HUDEP-2 (cell line): ENCODE results near the gene ID3.
A peak's percentile ranks its signal among the peaks of the same experiment; 100 is the strongest.

Experiments
- DNase-seq, 76 experiments: peaks; one replicate each; lab custom pipeline; 2025; ENCODE audit not compliant: unreplicated experiment in 76 of 76; lab: John Stamatoyannopoulos, UW

Gene ID3

DNA sequence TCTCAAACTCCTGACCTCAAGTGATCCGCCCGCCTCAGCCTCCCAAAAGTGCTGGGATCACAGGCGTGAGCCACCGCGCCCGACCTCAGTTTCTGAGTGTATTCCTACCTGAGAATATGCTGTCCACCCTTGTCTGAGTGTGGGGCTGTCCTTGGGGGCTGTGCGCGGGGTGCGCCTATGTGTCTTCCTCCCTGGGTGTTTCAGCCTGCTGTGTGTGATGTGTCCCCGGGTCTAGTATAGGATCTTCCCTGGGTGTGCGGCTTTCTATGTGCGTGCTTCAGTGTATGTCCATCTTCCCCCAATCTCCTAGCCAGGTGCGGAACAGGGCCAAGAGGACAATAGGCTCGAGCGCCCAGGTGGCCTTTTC, 8.3 kb upstream of the ID3 start:
- no peak for DNase-seq

GRCh38 chr1:23566304-23566703, 7.0 kb upstream of the ID3 start:
- no peak for DNase-seq

DNA sequence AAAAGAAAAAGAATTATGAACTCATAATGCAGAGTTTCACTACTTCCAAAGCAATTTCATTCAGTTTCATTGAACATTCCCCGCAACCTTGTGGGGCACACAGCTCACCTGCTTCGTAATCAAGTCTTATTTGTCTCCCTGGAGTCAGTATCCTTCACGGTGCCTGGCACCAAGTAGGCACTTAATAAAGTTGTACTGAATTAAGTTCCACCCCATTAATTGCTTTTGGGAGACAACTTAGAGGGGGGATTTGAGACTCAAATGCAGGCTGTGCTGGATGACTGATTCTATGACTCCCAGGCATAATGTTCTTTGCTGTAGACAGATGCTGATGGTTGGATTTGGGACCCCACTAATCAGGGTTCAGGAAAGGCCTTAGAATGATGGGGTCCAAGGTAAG, 6.5 kb upstream of the ID3 start:
- no peak for DNase-seq

DNA sequence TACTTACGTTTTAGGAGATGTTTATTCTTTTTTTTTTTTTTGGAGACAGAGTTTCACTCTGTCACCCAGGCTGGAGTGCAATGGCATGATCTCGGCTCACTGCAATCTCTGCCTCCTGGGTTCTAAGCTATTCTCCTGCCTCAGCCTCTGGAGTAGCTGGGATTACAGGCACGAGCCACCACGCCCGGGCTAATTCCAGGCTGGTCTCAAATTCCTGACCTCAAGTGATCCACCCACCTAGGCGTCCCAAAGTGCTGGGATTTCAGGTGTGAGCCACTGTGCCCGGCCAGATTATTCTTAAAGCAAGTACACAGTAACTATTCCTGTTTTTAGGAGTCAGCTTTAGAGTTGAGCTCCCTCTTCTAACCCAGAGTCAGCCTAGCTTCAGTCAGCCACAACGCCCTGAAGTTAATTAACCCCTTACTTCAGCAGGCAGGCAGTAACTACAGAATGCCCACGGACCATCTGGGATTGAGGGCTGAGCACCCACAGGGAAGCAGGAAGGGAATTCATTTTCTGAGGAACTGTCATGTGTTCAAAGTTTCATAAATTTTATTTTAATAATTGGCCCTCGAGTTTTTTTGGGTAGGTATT, 5.3 kb upstream of the ID3 start:
- no peak for DNase-seq

DNA sequence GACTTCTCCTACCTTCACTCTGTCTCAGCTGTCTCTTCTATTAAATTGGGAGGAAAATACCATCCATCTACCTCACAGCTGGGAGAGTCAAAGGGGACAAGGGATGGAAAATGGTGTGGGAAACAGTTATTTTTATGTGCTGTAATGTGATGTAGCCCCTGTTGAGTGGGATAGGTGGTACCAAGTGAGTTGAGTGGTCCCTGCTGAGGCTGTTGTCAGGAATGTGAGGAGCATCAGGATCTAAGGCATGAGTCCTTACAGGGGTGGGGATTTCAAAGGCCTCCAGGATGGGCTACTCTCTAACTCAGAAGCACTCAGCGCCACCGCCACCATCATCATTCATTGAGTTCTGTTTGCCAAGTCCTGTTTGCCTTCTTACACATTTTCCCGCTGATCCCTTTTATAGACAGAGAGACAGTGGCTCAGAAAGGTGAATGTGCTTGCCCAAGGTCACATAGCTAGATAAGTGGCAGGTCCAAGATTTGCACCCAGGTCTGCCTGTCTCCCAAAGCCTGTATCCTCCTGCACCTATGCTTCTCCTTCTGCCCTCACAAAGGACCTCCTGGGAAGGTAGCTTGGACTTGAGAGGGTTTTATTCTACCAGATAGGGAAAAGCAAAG, 4.6 kb upstream of the ID3 start:
- DNase-seq: no peak

- DNase-seq: no peak
Observed at GRCh38 chr1:23563003-23563402, 3.7 kb upstream of the ID3 start.

- peak in 27 of 76 experiments; percentile 6 to 40 (median 18) for DNase-seq
Observed at GRCh38 chr1:23562137-23562876, 3.0 kb upstream of the ID3 start.

- no peak for DNase-seq
Observed at GRCh38 chr1:23561813-23562100, 2.5 kb upstream of the ID3 start.

- no peak for DNase-seq
Observed at GRCh38 chr1:23561076-23561812, 1.9 kb upstream of the ID3 start.

DNA sequence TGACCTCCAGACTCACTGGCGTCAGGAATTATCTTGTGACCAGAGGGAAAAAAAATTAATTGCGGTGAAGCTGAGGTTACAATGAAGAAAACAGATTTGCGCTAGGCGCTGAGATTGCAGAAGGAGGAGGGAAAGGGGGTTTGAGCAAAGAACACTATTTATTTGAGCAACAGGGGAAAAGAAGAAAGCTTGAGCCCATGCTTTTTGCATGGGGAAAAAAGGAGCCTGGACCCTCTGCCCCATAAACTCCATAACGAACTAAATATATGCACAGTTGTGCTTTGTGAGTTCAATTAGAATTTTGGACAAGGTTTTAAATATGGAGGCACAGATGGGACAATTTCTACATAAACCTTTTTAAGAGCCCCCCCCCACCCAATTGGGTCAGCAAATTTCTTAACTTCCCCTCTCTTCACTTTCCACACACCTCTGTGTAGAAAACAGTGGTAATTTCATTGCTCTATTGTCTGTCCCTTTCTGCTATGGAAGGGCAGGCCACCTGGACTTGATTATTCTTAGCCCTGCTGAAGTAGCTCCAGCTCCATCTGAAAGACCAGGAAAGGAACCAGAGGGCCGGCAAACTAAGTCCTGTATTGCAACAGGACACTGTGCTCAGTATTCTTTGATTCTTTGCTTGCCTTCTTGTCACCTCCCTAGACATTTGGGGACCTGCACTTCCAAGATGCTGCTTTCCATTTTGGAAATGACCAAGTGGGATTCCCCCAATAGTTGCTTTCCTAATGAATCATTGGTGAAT, 862 bp upstream of the ID3 start:
- DNase-seq: no peak

DNA sequence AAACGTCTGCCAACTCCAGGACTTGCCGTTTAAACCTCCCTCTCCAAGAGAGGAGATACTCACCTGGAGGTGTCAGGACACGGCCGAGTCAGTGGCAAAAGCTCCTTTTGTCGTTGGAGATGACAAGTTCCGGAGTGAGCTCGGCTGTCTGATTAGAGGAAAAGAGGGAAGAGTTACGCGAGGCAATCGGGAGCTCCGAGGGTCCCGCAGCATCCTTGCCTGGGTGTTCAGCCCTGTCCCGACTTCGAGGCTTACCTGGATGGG, 497 bp downstream of the ID3 start:
- no peak for DNase-seq

DNA sequence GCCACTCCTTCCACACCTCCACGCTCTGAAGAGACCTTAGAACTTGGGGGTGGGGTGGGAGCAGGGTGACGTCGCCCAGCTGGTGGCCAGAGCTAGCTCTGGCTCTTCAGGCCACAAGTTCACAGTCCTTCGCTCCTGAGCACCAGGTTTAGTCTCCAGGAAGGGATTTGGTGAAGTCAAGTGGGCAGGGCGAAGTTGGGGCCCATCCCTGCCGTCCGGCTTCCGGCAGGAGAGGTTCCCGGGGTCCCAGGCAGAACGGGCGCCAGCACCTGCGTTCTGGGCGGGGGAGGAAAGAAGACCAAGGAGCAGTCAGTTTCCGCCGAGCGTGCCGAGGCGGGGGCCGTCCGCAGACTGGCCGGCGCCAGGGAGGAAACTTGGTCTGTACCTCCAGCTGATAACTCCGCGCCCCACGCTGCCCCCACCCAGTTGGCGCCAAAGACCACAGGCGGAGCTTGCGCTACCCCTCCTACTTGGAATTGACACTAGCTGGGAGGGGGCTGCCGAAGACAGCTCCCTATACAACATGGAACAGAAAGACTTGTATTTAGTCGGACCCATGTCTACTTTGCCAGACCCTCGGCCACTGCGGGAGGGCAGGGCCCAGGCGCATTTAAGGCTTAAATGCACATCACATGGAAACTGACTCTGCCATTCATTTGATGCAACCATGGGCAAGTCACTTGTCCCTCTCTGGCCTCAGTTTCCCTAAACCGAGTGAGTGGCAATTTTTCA, 995 bp downstream of the ID3 start:
- DNase-seq: peak in 11 of 76 experiments; percentile 3 to 29 (median 7)

DNA sequence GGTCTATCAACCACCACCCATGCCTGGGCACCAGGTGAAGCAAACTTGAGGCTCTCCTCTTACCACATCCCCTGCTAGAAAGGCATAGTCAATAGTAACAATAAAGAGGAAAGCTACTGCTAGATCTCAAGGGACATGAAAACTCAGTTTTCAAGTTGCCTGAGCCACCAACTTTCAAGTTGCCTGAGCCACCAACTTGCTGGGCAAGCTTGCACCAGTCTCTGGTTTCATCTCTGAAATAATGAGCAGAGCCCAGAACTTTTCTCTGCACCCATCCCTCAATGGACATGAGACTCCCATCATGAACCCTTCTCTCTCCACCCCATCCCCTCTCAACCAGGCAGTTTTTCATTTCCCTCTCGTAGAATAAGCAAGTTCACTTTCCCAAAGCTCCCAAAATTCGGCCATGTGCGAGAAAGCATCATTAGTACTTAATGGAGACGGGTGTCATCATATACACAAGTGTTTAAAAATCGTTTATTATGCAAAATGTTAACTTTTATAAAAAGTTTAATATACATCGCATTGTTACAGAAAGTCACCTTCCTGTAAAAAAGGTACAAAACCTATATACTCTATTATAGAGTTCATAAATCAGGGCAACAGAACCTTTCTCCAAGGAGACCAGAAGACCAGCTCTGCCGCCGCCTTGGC, 1.7 kb downstream of the ID3 start:
- no peak for DNase-seq

DNA sequence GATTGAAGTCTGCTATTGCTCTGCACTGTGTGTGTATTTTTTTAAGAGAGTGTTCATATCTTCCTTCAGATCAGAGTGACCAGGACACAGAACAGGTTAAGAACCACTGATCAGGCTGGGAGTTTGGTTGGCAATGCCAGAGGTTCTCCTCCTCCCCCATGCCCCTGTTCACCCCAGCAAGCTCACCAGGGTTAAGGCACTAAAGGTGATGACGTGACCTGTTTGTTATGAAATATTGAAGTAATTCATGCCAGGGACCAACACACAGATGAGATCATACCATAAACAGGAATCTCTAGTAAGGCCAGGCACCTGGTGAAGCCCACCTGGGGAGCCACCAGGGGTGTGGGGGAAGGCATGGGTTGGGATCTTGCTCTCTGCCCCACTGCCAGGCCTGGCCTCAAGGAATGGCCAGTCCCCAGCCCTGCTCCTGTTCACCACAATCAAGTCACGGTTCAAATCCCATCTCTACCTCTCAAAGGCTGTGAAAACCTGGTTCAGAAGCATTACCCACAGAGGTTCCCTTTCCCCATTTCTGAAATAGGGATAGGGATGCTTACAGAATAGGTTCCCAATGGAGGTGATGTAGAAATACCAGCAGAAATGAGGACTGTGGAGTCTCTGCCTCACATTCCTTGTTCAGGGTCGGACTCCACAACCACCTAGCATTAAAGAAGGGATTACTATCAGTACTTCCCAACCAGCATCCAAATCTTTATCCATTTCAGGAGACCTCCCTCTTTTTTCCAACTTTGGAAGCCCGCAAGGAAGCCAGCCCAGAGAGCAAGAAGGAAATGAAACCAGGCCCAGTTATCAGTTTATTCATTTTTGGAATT, 2.4 kb downstream of the ID3 start:
- no peak for DNase-seq

- no peak for DNase-seq
Observed at GRCh38 chr1:23555986-23556634, 3.2 kb downstream of the ID3 start.

DNA sequence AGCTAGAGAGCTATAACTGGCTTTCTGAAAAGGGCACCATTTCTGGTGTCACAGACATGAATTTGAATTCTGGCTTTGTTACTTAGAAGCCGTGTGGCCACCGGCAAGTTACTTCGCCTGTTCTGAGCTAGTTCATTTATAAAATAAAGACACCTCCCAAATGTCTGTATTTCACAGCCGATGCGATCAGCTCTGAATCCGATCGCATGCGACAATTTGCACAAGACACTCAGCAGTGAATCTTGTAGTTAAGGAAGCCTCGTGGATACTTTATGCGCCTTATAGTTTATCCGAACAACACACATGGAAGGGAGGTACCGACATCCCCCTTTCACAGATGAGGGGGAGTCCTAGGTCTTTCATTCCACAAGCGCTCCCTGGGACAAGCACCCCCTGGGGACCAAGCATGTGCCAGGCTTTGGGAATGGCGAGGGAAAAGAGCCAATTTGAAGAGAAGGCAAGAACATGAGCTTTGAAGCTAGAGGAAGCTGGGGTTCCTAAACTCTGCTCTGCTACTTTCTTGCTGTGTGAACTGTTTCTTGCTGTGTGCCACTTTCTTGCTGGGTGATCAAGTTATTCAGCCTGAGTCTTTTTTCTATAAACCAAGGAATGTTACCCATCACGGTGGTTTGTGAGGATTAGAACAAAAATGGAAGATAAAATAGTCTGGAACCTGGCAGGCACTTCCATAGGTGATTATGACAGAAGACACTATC, 3.9 kb downstream of the ID3 start:
- no peak for DNase-seq

DNA sequence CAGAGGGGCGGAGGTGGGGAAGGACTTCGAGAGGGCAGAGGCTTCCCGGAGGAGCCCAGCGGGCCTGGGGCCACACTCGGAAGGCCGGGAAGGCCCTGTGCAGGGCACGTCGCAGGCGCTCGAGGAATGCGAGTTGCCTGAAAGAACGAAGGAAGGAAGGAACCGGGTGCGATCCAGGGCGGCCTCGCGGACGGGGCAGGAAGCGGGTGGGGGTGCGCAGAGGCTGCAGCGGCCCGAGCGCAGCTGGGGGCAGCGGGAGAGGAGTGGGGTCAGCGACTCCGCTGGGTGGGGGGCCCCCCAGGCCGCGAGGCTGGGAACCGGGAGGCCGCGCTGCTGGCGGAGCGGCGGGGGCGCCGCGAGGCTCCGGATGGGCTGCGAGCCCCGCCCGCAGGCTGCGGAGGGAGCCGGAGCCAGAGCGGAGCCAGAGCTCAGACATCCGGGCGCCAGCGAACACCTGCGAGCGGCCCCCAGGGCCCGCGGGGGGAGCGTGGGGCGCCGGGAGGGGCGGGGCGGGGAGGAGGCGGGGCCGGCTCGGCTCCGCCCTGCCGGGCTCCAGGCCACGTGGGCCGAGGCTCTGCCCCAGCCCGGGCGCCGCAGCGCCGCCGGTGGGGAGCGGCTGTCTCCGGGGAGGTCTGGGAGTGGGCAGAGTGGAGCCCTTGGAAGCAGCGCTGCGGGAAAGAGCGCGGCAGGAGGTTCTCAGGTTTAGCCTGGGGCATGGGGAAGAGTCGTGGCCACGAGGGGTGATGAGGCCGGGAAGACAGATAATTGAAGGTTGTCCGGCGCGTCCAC, 4.6 kb downstream of the ID3 start:
- DNase-seq: peak in 38 of 76 experiments; percentile 5 to 50 (median 28)
